GM23338 (cell line): ENCODE measurements around the gene STRA6. TPM values are rescaled to one million over a fixed set of nuclear protein-coding genes. Genes with fewer than 3 reads are reported as not detected.

Experiments used
- ATAC-seq: fragments of 200-7000 bp; cut with Tn5 transposase; 3 replicates; pipeline ENCODE4 v1.9.1; 2020
- DNase-seq: peaks from one replicate; pipeline ENCODE4 v3.0.0-alpha.2; 2015; ENCODE audit warnings: low spot score
- H2AFZ ChIP-seq: fragments of 200-600 bp; sonication (generic); 2 replicates; pipeline ENCODE4 v1.8.0; 2016; ENCODE audit warnings: antibody characterized with exemption, mild to moderate bottlenecking, moderate library complexity
- H3F3A ChIP-seq: fragments of 200-600 bp; sonication (generic); replicated peaks from 2 replicates; pipeline ENCODE4 v1.8.0; 2017; ENCODE audit warnings: antibody characterized with exemption, mixed run types, low read depth
- H3K27ac ChIP-seq: fragments of 200-600 bp; sonication (generic); 2 replicates; pipeline ENCODE4 v1.6.1; 2016; ENCODE audit warnings: low read depth
- H3K27me3 ChIP-seq: fragments of 200-600 bp; sonication (generic); 2 replicates; pipeline ENCODE4 v1.8.0; 2016; ENCODE audit warnings: mild to moderate bottlenecking, mixed run types, moderate library complexity; ENCODE audit not compliant: insufficient read depth
- H3K36me3 ChIP-seq: fragments of 200-600 bp; sonication (generic); 2 replicates; pipeline ENCODE4 v1.8.0; 2016; ENCODE audit warnings: mild to moderate bottlenecking; ENCODE audit not compliant: insufficient read depth
- H3K4me1 ChIP-seq: fragments of 200-600 bp; sonication (generic); 2 replicates; pipeline ENCODE4 v1.8.0; 2016; ENCODE audit warnings: mild to moderate bottlenecking, moderate library complexity; ENCODE audit not compliant: insufficient read depth
- H3K4me2 ChIP-seq: fragments of 200-600 bp; sonication (generic); 2 replicates; pipeline ENCODE4 v1.7.1; 2017; ENCODE audit warnings: mixed run types
- H3K4me3 ChIP-seq: fragments of 200-600 bp; sonication (generic); 2 replicates; pipeline ENCODE4 v1.6.1; 2016; ENCODE audit warnings: mixed run types
- H3K79me2 ChIP-seq: fragments of 200-600 bp; sonication (generic); replicated peaks from 2 replicates; pipeline ENCODE4 v1.8.0; 2017; ENCODE audit warnings: mild to moderate bottlenecking; ENCODE audit not compliant: insufficient read depth
- H3K9me2 ChIP-seq: fragments of 200-600 bp; sonication (generic); 2 replicates; pipeline ENCODE4 v1.8.0; 2017; ENCODE audit not compliant: insufficient read depth
- H4K20me1 ChIP-seq: fragments of 200-600 bp; sonication (generic); replicated peaks from 2 replicates; pipeline ENCODE4 v1.8.0; 2017; ENCODE audit warnings: mild to moderate bottlenecking; ENCODE audit not compliant: insufficient read depth
- H3K27ac Mint-ChIP-seq: 2 replicates; pipeline ENCODE4 v1.8.0; 2020; ENCODE audit warnings: inconsistent platforms, mild to moderate bottlenecking, moderate library complexity, mixed read lengths
- H3K27me3 Mint-ChIP-seq: 3 replicates; pipeline ENCODE4 v1.8.0; 2022; ENCODE audit warnings: low read depth, mild to moderate bottlenecking, moderate library complexity, mixed read lengths, inconsistent platforms; ENCODE audit not compliant: insufficient read depth, poor library complexity
- H3K36me3 Mint-ChIP-seq: 3 replicates; pipeline ENCODE4 v1.8.0; 2021; ENCODE audit warnings: low read depth, mild to moderate bottlenecking, inconsistent platforms, moderate library complexity, mixed read lengths
- H3K4me1 Mint-ChIP-seq: 3 replicates; pipeline ENCODE4 v1.8.0; 2020; ENCODE audit warnings: mild to moderate bottlenecking, inconsistent platforms, mixed read lengths
- H3K4me3 Mint-ChIP-seq: 3 replicates; pipeline ENCODE4 v1.8.0; 2021; ENCODE audit warnings: moderate library complexity, mild to moderate bottlenecking, inconsistent platforms, mixed read lengths
- H3K9me3 Mint-ChIP-seq: 3 replicates; pipeline ENCODE4 v1.8.0; 2020; ENCODE audit warnings: moderate library complexity, mild to moderate bottlenecking, inconsistent platforms, mixed read lengths
- CREB1 ChIP-seq: fragments of 250-450 bp; sonication (Bioruptor Pico); IDR thresholded peaks from 2 replicates; pipeline ENCODE4 v1.5.0; 2020; ENCODE audit warnings: low read depth, mild to moderate bottlenecking, moderate library complexity
- CTCF ChIP-seq, 2 experiments: fragments of 200-600 bp in 1 of 2; sonication (generic) in 1 of 2; conservative IDR thresholded peaks; 2 replicates each; pipeline versions ENCODE4 v1.5.1 to v1.6.1; 2016 to 2017; ENCODE audit warnings: antibody characterized with exemption in 2 of 2, low read depth in 2 of 2, mild to moderate bottlenecking in 2 of 2, moderate library complexity in 1 of 2
- ETS1 ChIP-seq: IDR thresholded peaks from 2 replicates; pipeline ENCODE4 v1.6.1; 2016; ENCODE audit warnings: antibody characterized with exemption
- EZH2 ChIP-seq: fragments of 200-600 bp; sonication (generic); IDR thresholded peaks from one replicate; pipeline ENCODE4 v1.8.0; 2017; ENCODE audit warnings: antibody characterized with exemption, mild to moderate bottlenecking, low read depth; ENCODE audit not compliant: unreplicated experiment
- EZH2phosphoT487 ChIP-seq: fragments of 200-600 bp; sonication (generic); IDR thresholded peaks from one replicate; pipeline ENCODE4 v1.8.1; 2018; ENCODE audit warnings: antibody characterized with exemption; ENCODE audit not compliant: unreplicated experiment
- JUNB ChIP-seq: IDR thresholded peaks from one replicate; pipeline ENCODE4 v1.6.1; 2016; ENCODE audit warnings: antibody characterized with exemption; ENCODE audit not compliant: unreplicated experiment
- NANOG ChIP-seq: IDR thresholded peaks from 2 replicates; pipeline ENCODE4 v1.6.1; 2016; ENCODE audit warnings: antibody characterized with exemption, borderline replicate concordance
- POLR2AphosphoS5 ChIP-seq: IDR thresholded peaks from 2 replicates; pipeline ENCODE4 v1.6.1; 2016; ENCODE audit warnings: antibody characterized with exemption, low read depth
- REST ChIP-seq: IDR thresholded peaks from one replicate; pipeline ENCODE4 v1.6.1; 2018; ENCODE audit warnings: antibody characterized with exemption; ENCODE audit not compliant: unreplicated experiment
- STAT1 ChIP-seq: IDR thresholded peaks from one replicate; pipeline ENCODE4 v1.6.1; 2016; ENCODE audit warnings: antibody characterized with exemption; ENCODE audit not compliant: unreplicated experiment
- ZNF114 ChIP-seq: fragments of 250-450 bp; sonication (Bioruptor Pico); IDR thresholded peaks from 2 replicates; pipeline ENCODE4 v1.5.0; 2020; ENCODE audit warnings: mild to moderate bottlenecking, moderate library complexity
- ZNF331 ChIP-seq: fragments of 250-450 bp; sonication (Bioruptor Pico); IDR thresholded peaks from 2 replicates; pipeline ENCODE4 v1.5.0; 2020; ENCODE audit warnings: low read depth, mild to moderate bottlenecking, moderate library complexity
- polyA plus RNA-seq: library from polyadenylated mRNA; unstranded; fragments of >200 nt; fragmentation: Nextera tagmentation; extraction: Ambion mirVana; gene quantifications from 2 replicates; pipeline ENCODE4 v1.2.1, GENCODE V29; 2016
- total RNA-seq: library from RNA; depleted of rRNA; stranded (reverse); fragments of >200 nt; shearing (Covaris generic); gene quantifications from 2 replicates; pipeline ENCODE4 v1.2.3, GENCODE V29; 2014

Gene STRA6
- total and polyA plus RNA-seq, 2 experiments from 2014 or later: 8.2 to 9.9 TPM

DNA sequence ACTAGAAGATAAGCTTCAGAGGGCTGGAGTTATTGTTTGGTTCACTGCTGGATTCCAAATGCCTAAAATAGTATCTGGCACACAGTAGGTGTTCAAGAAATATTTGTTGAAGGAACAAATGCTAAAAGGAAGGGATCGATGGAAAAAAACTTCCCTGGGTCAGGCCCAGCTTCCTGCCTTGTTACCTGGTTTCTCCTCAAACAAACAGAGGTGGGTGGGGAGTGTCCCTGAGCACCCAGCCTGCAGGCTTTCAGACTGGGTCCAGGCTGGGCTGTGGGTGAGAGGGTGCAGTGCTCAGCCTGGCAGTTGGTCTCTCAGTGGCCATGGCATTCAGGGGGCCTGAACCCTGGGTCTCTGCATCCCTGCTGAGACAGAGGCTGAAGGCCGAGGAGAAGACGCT lies 14.4 kb upstream of the STRA6 start:
- ATAC-seq: no peak
- H3K27me3 ChIP-seq: peaks cover 84% of the 10 kb centered on the region
- H3K4me1 Mint-ChIP-seq: peaks cover 68% of the 10 kb centered on the region

More for the DNA sequence above, 14.4 kb upstream of the STRA6 start:
- no peaks in the 10 kb centered on the region for H3K36me3 ChIP-seq
- no peak overlapping the region for H2AFZ ChIP-seq
- no peak for TF ChIP-seq NANOG
- TF ChIP-seq CTCF (conservative IDR thresholded peaks at IDR 0.05; ENCODE audit: low read depth in 2 of 2): no peak
- no peak for TF ChIP-seq ETS1
- no peak for TF ChIP-seq EZH2phosphoT487
- TF ChIP-seq CREB1 (CRISPR knock-in tag): no peak
- TF ChIP-seq REST: no peak
- no peak for TF ChIP-seq JUNB
- no peak for TF ChIP-seq ZNF331 (CRISPR knock-in tag)
- TF ChIP-seq ZNF114 (CRISPR knock-in tag): no peak
- TF ChIP-seq POLR2AphosphoS5: no peak
- no peak for TF ChIP-seq STAT1
- no peak for TF ChIP-seq EZH2
- H3K4me3 ChIP-seq: no peak overlapping the region
- no peak for DNase-seq
- Mint-ChIP-seq H3K9me3 (no peaks in the 10 kb centered on the region), H3K36me3 (no peaks in the 10 kb centered on the region), H3K27me3 (peaks cover 73% of the 10 kb centered on the region), H3K27ac (no peak overlapping the region), H3K4me3 (no peak overlapping the region)
- H3K9me2 ChIP-seq: no peaks in the 10 kb centered on the region
- H3K4me1 ChIP-seq: peaks cover 61% of the 10 kb centered on the region
- peaks cover 4% of the 10 kb centered on the region; the same call in 1 of the 2 replicates for H4K20me1 ChIP-seq
- H3F3A ChIP-seq: peaks cover 9% of the 10 kb centered on the region
- no peaks in the 10 kb centered on the region for H3K79me2 ChIP-seq
- no peak overlapping the region for H3K27ac ChIP-seq
- H3K4me2 ChIP-seq: no peak overlapping the region
